A549 (cell line): Measurements from ENCODE around the gene XYLT1. TPM values are rescaled to one million over a fixed set of nuclear protein-coding genes. Genes with fewer than 3 reads are reported as not detected.
"Not testable (repeated sequence)": the region's sequence is repeated elsewhere in the genome, so short reads cannot be mapped to it uniquely, and the experiment has no call there.

Experiments used
- ATAC-seq, 2 experiments: fragments of 200-7000 bp in 1 of 2; fragments of >200 bp in 1 of 2; cut with Nextera tagmentation in 1 of 2; cut with Tn5 transposase in 1 of 2; 3 replicates each; pipeline versions ENCODE4 v1.8.0 to v1.9.1; 2018 to 2020; ENCODE audit warnings: mild to moderate bottlenecking in 1 of 2, moderate library complexity in 1 of 2
- CTCF ChIA-PET: fragments of 300-600 bp; sonication (Branson Sonifier 250); formaldehyde crosslinking; extraction: SDS; loops from one replicate; lab custom pipeline; 2021; ENCODE audit warnings: antibody characterized with exemption, inconsistent platforms; lab: Yijun Ruan, JAX
- POLR2A ChIA-PET: fragments of 350-600 bp; formaldehyde crosslinking; extraction: SDS; loops from one replicate; lab custom pipeline; 2021; ENCODE audit warnings: antibody characterized with exemption, inconsistent platforms; lab: Yijun Ruan, JAX
- DNase-seq, 2 experiments: peaks; one replicate each; pipeline versions ENCODE4 v3.0.0 to v3.0.0-alpha.2; 2011 to 2016; ENCODE audit warnings: low read depth in 1 of 2, low spot score in 1 of 2
- FAIRE-seq: peaks from 2 replicates; lab custom pipeline; 2011; peaks lifted over from hg19 to GRCh38; lab: Jason Lieb, UNC
- H3K27ac ChIP-seq, 2 experiments: fragments of >200 bp; sonication (Bioruptor Twin); formaldehyde crosslinking; 3 replicates each; pipeline ENCODE4 v1.5.1; 2016 to 2017
- H3K4me1 ChIP-seq: fragments of >200 bp; sonication (Bioruptor Twin); formaldehyde crosslinking; 3 replicates; pipeline ENCODE4 v1.6.1; 2016
- H3K4me2 ChIP-seq: fragments of >200 bp; sonication (Bioruptor Twin); formaldehyde crosslinking; 3 replicates; pipeline ENCODE4 v1.6.1; 2016
- H3K4me3 ChIP-seq: fragments of >200 bp; sonication (Bioruptor Twin); formaldehyde crosslinking; 3 replicates; pipeline ENCODE4 v1.5.1; 2016
- H3K9me3 ChIP-seq: fragments of >200 bp; sonication (Bioruptor Twin); formaldehyde crosslinking; 3 replicates; pipeline ENCODE4 v1.6.1; 2016
- ATOH8 ChIP-seq: fragments of 250-450 bp; sonication (Bioruptor Pico); IDR thresholded peaks from 2 replicates; pipeline ENCODE4 v1.5.0; 2020; ENCODE audit warnings: low read depth, mild to moderate bottlenecking, moderate library complexity
- CBX8 ChIP-seq: fragments of 200-600 bp; sonication (generic); IDR thresholded peaks from 2 replicates; pipeline ENCODE4 v1.6.1; 2016
- CEBPB ChIP-seq, 2 experiments: fragments of >200 bp in 1 of 2; sonication (Bioruptor Twin) in 1 of 2; formaldehyde crosslinking in 1 of 2; IDR thresholded peaks; 2 replicates each; pipeline ENCODE4 v1.6.1; 2012 to 2016
- CHD2 ChIP-seq: fragments of 150-350 bp; IDR thresholded peaks from 2 replicates; pipeline ENCODE4 v1.6.1; 2014; ENCODE audit warnings: low read length; ENCODE audit not compliant: partially characterized antibody
- CHD4 ChIP-seq: fragments of 200-600 bp; sonication (generic); IDR thresholded peaks from 2 replicates; pipeline ENCODE4 v1.6.1; 2016; ENCODE audit warnings: antibody characterized with exemption, mild to moderate bottlenecking, borderline replicate concordance
- CTCF ChIP-seq: fragments of >200 bp; sonication (Bioruptor Twin); formaldehyde crosslinking; IDR thresholded peaks from 3 replicates; pipeline ENCODE4 v1.5.1; 2016
- EHMT2 ChIP-seq: fragments of 200-600 bp; sonication (generic); IDR thresholded peaks from 2 replicates; pipeline ENCODE4 v1.6.1; 2016; ENCODE audit warnings: antibody characterized with exemption, low read depth, mild to moderate bottlenecking, moderate library complexity
- HDAC2 ChIP-seq: fragments of 200-600 bp; sonication (generic); IDR thresholded peaks from 2 replicates; pipeline ENCODE4 v1.6.1; 2016
- HMGXB4 ChIP-seq: fragments of 250-450 bp; sonication (Bioruptor Pico); IDR thresholded peaks from 2 replicates; pipeline ENCODE4 v1.5.0; 2021; ENCODE audit warnings: mild to moderate bottlenecking, moderate library complexity, borderline replicate concordance
- HOXA7 ChIP-seq: fragments of 250-450 bp; sonication (Bioruptor Pico); IDR thresholded peaks from 2 replicates; pipeline ENCODE4 v1.5.0; 2020; ENCODE audit warnings: mild to moderate bottlenecking, moderate library complexity
- HOXB13 ChIP-seq: fragments of 250-450 bp; sonication (Bioruptor Pico); IDR thresholded peaks from 2 replicates; pipeline ENCODE4 v1.5.0; 2020; ENCODE audit warnings: low read depth, mild to moderate bottlenecking, moderate library complexity
- POLR2AphosphoS2 ChIP-seq: conservative IDR thresholded peaks from 2 replicates; pipeline ENCODE4 v1.6.1; 2012; ENCODE audit warnings: low read length, improper control_type of control experiment, inconsistent platforms
- RAD21 ChIP-seq, 2 experiments: fragments of >200 bp in 1 of 2; sonication (Bioruptor Twin) in 1 of 2; formaldehyde crosslinking in 1 of 2; IDR thresholded peaks in 1 of 2; conservative IDR thresholded peaks in 1 of 2; 2 replicates in 1 of 2; 3 replicates in 1 of 2; pipeline ENCODE4 v1.6.1; 2012 to 2018; ENCODE audit warnings: inconsistent platforms in 1 of 2
- SMC3 ChIP-seq: fragments of >200 bp; sonication (Bioruptor Twin); formaldehyde crosslinking; IDR thresholded peaks from 3 replicates; pipeline ENCODE4 v1.6.1; 2018; ENCODE audit warnings: inconsistent platforms
- ZNF302 ChIP-seq: fragments of 250-450 bp; sonication (Bioruptor Pico); IDR thresholded peaks from 2 replicates; pipeline ENCODE4 v1.9.0; 2021; ENCODE audit warnings: inconsistent platforms, mild to moderate bottlenecking, moderate library complexity
- WGBS: methylation state at CpG from one replicate; pipeline ENCODE4 v1.1.6; 2017; ENCODE audit errors: missing lambda C conversion rate; 5-methylcytosine and 5-hydroxymethylcytosine counted together
- polyA plus RNA-seq, 4 experiments: library from polyadenylated mRNA; depleted of rRNA in 3 of 4; stranded (reverse); fragments of >200 nt; fragmentation: RNase III in 1 of 4; extraction: RNeasy Plus Mini Kit Qiagen cat#74134 plus additional on column Dnase treatment in 1 of 4; gene quantifications; 2 replicates in 3 of 4; 3 replicates in 1 of 4; pipeline ENCODE4 v1.2.3, GENCODE V29; 2011 to 2017

XYLT1 gene
- polyA plus RNA-seq, 2 of the 4 experiments (the other 2 are of a cell fraction): 0.78 to 0.88 TPM

GRCh38 chr16:17483351-17483750, 12.6 kb upstream of the XYLT1 start:
- no peak for DNase-seq
- ChIA-PET POLR2A (no interaction called here), CTCF (no interaction called here)
- H3K27ac ChIP-seq: no peak overlapping the region
- 82% methylated on average over 3 of the region's 3 CpGs for WGBS
- peaks cover 2% of the 10 kb centered on the region; the same call in 1 of the 3 replicates for H3K9me3 ChIP-seq
- no peaks in the 10 kb centered on the region for H3K4me1 ChIP-seq
- ATAC-seq: no peak
- no peak overlapping the region for H3K4me3 ChIP-seq
- TF ChIP-seq HMGXB4 (CRISPR knock-in tag): no peak
- TF ChIP-seq SMC3: no peak
- no peak for TF ChIP-seq EHMT2
- FAIRE-seq: no peak
- H3K4me2 ChIP-seq: no peak overlapping the region

- CTCF ChIA-PET, FAIRE-seq, H3K27ac ChIP-seq, H3K4me2 ChIP-seq, DNase-seq, H3K9me3 ChIP-seq, H3K4me1 ChIP-seq, POLR2A ChIA-PET, H3K4me3 ChIP-seq, ATAC-seq: not testable (repeated sequence)
- WGBS: 18% methylated on average over 4 of the region's 4 CpGs
These were observed 11.6 kb upstream of the XYLT1 start for GRCh38 chr16:17482341-17482740.

- Histone ChIP-seq H3K27ac (no peak overlapping the region), H3K4me3 (no peak overlapping the region), H3K4me2 (no peak overlapping the region), H3K4me1 (no peaks in the 10 kb centered on the region; the same call in 2 of the 3 replicates), H3K9me3 (peaks cover 5% of the 10 kb centered on the region; the same call in 1 of the 3 replicates)
- WGBS: 14% methylated on average over 2 of the region's 2 CpGs
- FAIRE-seq: no peak
- CTCF ChIA-PET: no interaction called here
- DNase-seq: no peak
- ATAC-seq: no peak
- POLR2A ChIA-PET: no interaction called here
- no peak for TF ChIP-seq CHD2
- no peak for TF ChIP-seq RAD21 (conservative IDR thresholded peaks at IDR 0.05 in 1 of 2, IDR thresholded peaks at IDR 0.05 in 1 of 2)
- no peak for TF ChIP-seq CBX8
- TF ChIP-seq HOXB13: no peak
- no peak for TF ChIP-seq CEBPB (IDR thresholded peaks at IDR 0.05)
- no peak for TF ChIP-seq CHD4
- no peak for TF ChIP-seq HOXA7 (CRISPR knock-in tag)
- TF ChIP-seq HDAC2: no peak
- TF ChIP-seq ATOH8: no peak
- no peak for TF ChIP-seq ZNF302 (CRISPR knock-in tag)
- TF ChIP-seq HMGXB4 (CRISPR knock-in tag): no peak
- TF ChIP-seq POLR2AphosphoS2: no peak
- no peak for TF ChIP-seq CTCF
These were observed 11.0 kb upstream of the XYLT1 start for GRCh38 chr16:17481736-17482135.

GRCh38 chr16:17477260-17477545, 6.4 kb upstream of the XYLT1 start:
- ATAC-seq, DNase-seq, POLR2A ChIA-PET, FAIRE-seq, H3K9me3 ChIP-seq, H3K4me2 ChIP-seq, H3K4me3 ChIP-seq, H3K4me1 ChIP-seq, H3K27ac ChIP-seq: not testable (repeated sequence)
- CTCF ChIA-PET: interaction anchor here (1.1 kb wide), 1 partner anchor 10 kb away, joined by 3 read pairs; no protein-coding TSS in a partner anchor
- 39% methylated on average over 6 of the region's 6 CpGs for WGBS
